ENCODE data around the gene IFT88.

The IFT88 gene

GRCh38 chr13:20719783-20720182, 152.8 kb downstream of the IFT88 start (continued):
- no peak for TF ChIP-seq ZBTB11 (tag by site-specific recombination; conservative IDR thresholded peaks at IDR 0.05; ENCODE audit: low read depth)
- no peak for TF ChIP-seq KLF17 (tag by site-specific recombination; IDR thresholded peaks at IDR 0.05)
- TF ChIP-seq ZNF626 (tag by site-specific recombination; IDR thresholded peaks at IDR 0.05): no peak

GRCh38 chr13:20720499-20720898, 153.5 kb downstream of the IFT88 start:
- ChIA-PET CTCF (no interaction called here), POLR2A (no interaction called here)
- Histone ChIP-seq H3K36me3 (ENCODE audit: control insufficient read depth in 2 of 2, insufficient read depth in 1 of 2, low read length in 2 of 2) (no peaks in the 10 kb centered on the region), H3K27ac (ENCODE audit: extremely low read depth, low read depth, low read length) (no peak overlapping the region), H3K9me3 (ENCODE audit: control insufficient read depth, insufficient read depth, low read depth, low read length) (no peaks in the 10 kb centered on the region), H3K4me3 (ENCODE audit: low read depth, low read length) (no peak overlapping the region), H3K4me1 (ENCODE audit: control insufficient read depth, insufficient read depth, low read length) (peaks cover 6% of the 10 kb centered on the region)
- no peak for TF ChIP-seq ZNF138 (tag by site-specific recombination; IDR thresholded peaks at IDR 0.05; ENCODE audit: borderline replicate concordance)
- TF ChIP-seq ZBTB6 (tag by site-specific recombination; IDR thresholded peaks at IDR 0.05): no peak
- TF ChIP-seq ZNF560 (tag by site-specific recombination; IDR thresholded peaks at IDR 0.05; ENCODE audit: borderline replicate concordance): no peak
- no peak for TF ChIP-seq ZNF639 (tag by site-specific recombination; IDR thresholded peaks at IDR 0.05)
- TF ChIP-seq ZNF366 (tag by site-specific recombination; conservative IDR thresholded peaks at IDR 0.05): no peak
- no peak for TF ChIP-seq ZNF785 (tag by site-specific recombination; IDR thresholded peaks at IDR 0.05)
- no peak for TF ChIP-seq ZSCAN30 (tag by site-specific recombination; IDR thresholded peaks at IDR 0.05)
- TF ChIP-seq ZNF426 (tag by site-specific recombination; IDR thresholded peaks at IDR 0.05): no peak
- TF ChIP-seq REST (tag by site-specific recombination; IDR thresholded peaks at IDR 0.05): no peak
- TF ChIP-seq GLIS2 (tag by site-specific recombination; IDR thresholded peaks at IDR 0.05): no peak
- no peak for TF ChIP-seq ZNF362 (tag by site-specific recombination; IDR thresholded peaks at IDR 0.05)
- no peak for TF ChIP-seq KLF1 (tag by site-specific recombination; IDR thresholded peaks at IDR 0.05)
- TF ChIP-seq ZNF624 (tag by site-specific recombination; IDR thresholded peaks at IDR 0.05): no peak
